H1 (cell line): ENCODE measurements around the gene STXBP6. TPM values are rescaled to one million over a fixed set of nuclear protein-coding genes. Genes with fewer than 3 reads are reported as not detected.

Experiments used
- CTCF ChIA-PET: fragments of 300-600 bp; sonication (Branson Sonifier 250); formaldehyde crosslinking; loops from one replicate; lab custom pipeline; 2021; ENCODE audit not compliant: partially characterized antibody; lab: Charles Lee
- POLR2A ChIA-PET: fragments of 300-600 bp; sonication (Branson Sonifier 250); formaldehyde crosslinking; loops from one replicate; lab custom pipeline; 2021; ENCODE audit warnings: inconsistent platforms; ENCODE audit not compliant: partially characterized antibody; lab: Charles Lee
- DNase-seq, 2 experiments: peaks; one replicate each; pipeline versions ENCODE4 v3.0.0 to v3.0.0-alpha.2; 2010 to 2022; ENCODE audit warnings: low spot score in 2 of 2, low read depth in 1 of 2, mixed read lengths in 1 of 2
- FAIRE-seq: peaks from 2 replicates; lab custom pipeline; 2011; peaks lifted over from hg19 to GRCh38; lab: Jason Lieb, UNC
- H2AFZ ChIP-seq: 2 replicates; pipeline ENCODE4 v1.8.1; 2012; ENCODE audit warnings: low read length, inconsistent platforms
- H2AK5ac ChIP-seq: 2 replicates; pipeline ENCODE4 v1.6.1; 2013; ENCODE audit warnings: low read depth, low read length
- H2BK120ac ChIP-seq: replicated peaks from 2 replicates; pipeline ENCODE3; 2013; ENCODE audit warnings: low read depth, low read length, inconsistent platforms
- H2BK12ac ChIP-seq: 2 replicates; pipeline ENCODE4 v1.6.1; 2013; ENCODE audit warnings: low read depth, low read length
- H2BK15ac ChIP-seq: 2 replicates; pipeline ENCODE4 v1.6.1; 2013; ENCODE audit warnings: low read length
- H2BK20ac ChIP-seq: 2 replicates; pipeline ENCODE4 v1.6.1; 2013; ENCODE audit warnings: low read length
- H2BK5ac ChIP-seq: 2 replicates; pipeline ENCODE4 v1.6.1; 2013; ENCODE audit warnings: low read depth, low read length
- H3K14ac ChIP-seq: 2 replicates; pipeline ENCODE4 v1.6.1; 2013; ENCODE audit warnings: inconsistent platforms; ENCODE audit not compliant: insufficient read length
- H3K18ac ChIP-seq: 2 replicates; pipeline ENCODE4 v1.6.1; 2013; ENCODE audit warnings: low read length; ENCODE audit errors: extremely low read depth
- H3K23ac ChIP-seq: 2 replicates; pipeline ENCODE4 v1.6.1; 2013; ENCODE audit warnings: inconsistent platforms; ENCODE audit not compliant: insufficient read length
- H3K23me2 ChIP-seq: 2 replicates; pipeline ENCODE4 v1.6.1; 2013; ENCODE audit warnings: low read depth, low read length
- H3K27ac ChIP-seq: 2 replicates; pipeline ENCODE4 v1.6.1; 2011; ENCODE audit warnings: low read depth, low read length, inconsistent platforms
- H3K27me3 ChIP-seq, 4 experiments: replicated peaks in 1 of 4; 1 replicate in 1 of 4; 2 replicates in 3 of 4; pipeline versions ENCODE4 v1.6.1 to v1.8.1; 2011 to 2013; ENCODE audit warnings: low read length in 3 of 4, mild to moderate bottlenecking in 3 of 4, inconsistent platforms in 2 of 4, mixed read lengths in 2 of 4, moderate library complexity in 1 of 4; ENCODE audit not compliant: control insufficient read depth in 3 of 4, insufficient read depth in 3 of 4; ENCODE audit errors: extremely low read depth in 1 of 4
- H3K36me3 ChIP-seq, 4 experiments: 2 replicates each; pipeline versions ENCODE4 v1.6.1 to v1.8.1; 2011 to 2013; ENCODE audit warnings: mild to moderate bottlenecking in 4 of 4, low read length in 3 of 4, moderate library complexity in 2 of 4, control low read depth in 1 of 4, inconsistent platforms in 1 of 4; ENCODE audit not compliant: insufficient read depth in 4 of 4, control insufficient read depth in 2 of 4
- H3K4ac ChIP-seq: replicated peaks from 2 replicates; pipeline ENCODE3; 2013; ENCODE audit warnings: low read length, low read depth, mixed read lengths, inconsistent platforms; ENCODE audit not compliant: insufficient read length
- H3K4me1 ChIP-seq, 4 experiments: replicated peaks in 1 of 4; 1 replicate in 1 of 4; 2 replicates in 3 of 4; pipeline versions ENCODE4 v1.6.1 to v1.8.1; 2011 to 2013; ENCODE audit warnings: low read length in 3 of 4, inconsistent platforms in 2 of 4, mixed read lengths in 1 of 4; ENCODE audit not compliant: insufficient read depth in 4 of 4, control insufficient read depth in 3 of 4
- H3K4me2 ChIP-seq, 2 experiments: 2 replicates each; pipeline versions ENCODE4 v1.6.1 to v1.8.1; 2011 to 2013; ENCODE audit warnings: low read depth in 2 of 2, low read length in 2 of 2, control low read depth in 1 of 2, inconsistent platforms in 1 of 2, mild to moderate bottlenecking in 1 of 2; ENCODE audit not compliant: insufficient read depth in 1 of 2
- H3K4me3 ChIP-seq, 4 experiments: fragments of 200-600, 300-600 bp in 1 of 4; sonication (generic), shearing (Covaris generic), sonication (Bioruptor Twin) in 1 of 4; 2 replicates each; pipeline versions ENCODE4 v1.5.1 to v1.8.1; 2011 to 2016; ENCODE audit warnings: low read length in 4 of 4, low read depth in 3 of 4, control low read depth in 2 of 4, inconsistent platforms in 2 of 4, mild to moderate bottlenecking in 2 of 4, mixed read lengths in 1 of 4, moderate library complexity in 1 of 4; ENCODE audit not compliant: insufficient read depth in 2 of 4; ENCODE audit errors: extremely low read depth in 1 of 4
- H3K56ac ChIP-seq: replicated peaks from 2 replicates; pipeline ENCODE3; 2013; ENCODE audit warnings: low read depth, mild to moderate bottlenecking, mixed read lengths, low read length, inconsistent platforms; ENCODE audit not compliant: insufficient read length
- H3K79me1 ChIP-seq: 2 replicates; pipeline ENCODE4 v1.6.1; 2013; ENCODE audit warnings: low read depth, low read length, control low read depth
- H3K79me2 ChIP-seq, 2 experiments: 2 replicates each; pipeline versions ENCODE4 v1.6.1 to v1.8.1; 2012 to 2013; ENCODE audit warnings: low read length in 2 of 2, mild to moderate bottlenecking in 2 of 2, inconsistent platforms in 1 of 2; ENCODE audit not compliant: insufficient read depth in 2 of 2, control insufficient read depth in 1 of 2
- H3K9ac ChIP-seq, 4 experiments: replicated peaks in 1 of 4; 1 replicate in 1 of 4; 2 replicates in 3 of 4; pipeline versions ENCODE4 v1.6.1 to v1.8.1; 2011 to 2013; ENCODE audit warnings: low read depth in 3 of 4, low read length in 3 of 4, control low read depth in 2 of 4, mild to moderate bottlenecking in 2 of 4, moderate library complexity in 2 of 4, inconsistent platforms in 1 of 4; ENCODE audit errors: extremely low read depth in 1 of 4
- H3K9me3 ChIP-seq, 2 experiments: 2 replicates each; pipeline versions ENCODE4 v1.6.1 to v1.8.1; 2012 to 2013; ENCODE audit warnings: mild to moderate bottlenecking in 2 of 2, moderate library complexity in 2 of 2, control low read depth in 1 of 2, inconsistent platforms in 1 of 2, low read depth in 1 of 2, low read length in 1 of 2, mixed read lengths in 1 of 2; ENCODE audit not compliant: insufficient read depth in 2 of 2
- H4K20me1 ChIP-seq, 2 experiments: replicated peaks in 1 of 2; 2 replicates each; pipeline versions ENCODE3 to v1.8.1; 2011 to 2013; ENCODE audit warnings: inconsistent platforms in 2 of 2, low read length in 2 of 2, mild to moderate bottlenecking in 1 of 2; ENCODE audit not compliant: insufficient read depth in 2 of 2, control insufficient read depth in 1 of 2
- H4K5ac ChIP-seq: 2 replicates; pipeline ENCODE4 v1.6.1; 2013; ENCODE audit warnings: low read length, low read depth, mixed read lengths, inconsistent platforms; ENCODE audit not compliant: insufficient read length
- H4K8ac ChIP-seq: 2 replicates; pipeline ENCODE4 v1.8.0; 2013; ENCODE audit warnings: mild to moderate bottlenecking, moderate library complexity, low read length, inconsistent platforms; ENCODE audit not compliant: insufficient read depth; ENCODE audit errors: extremely low read depth
- H4K91ac ChIP-seq: replicated peaks from 2 replicates; pipeline ENCODE3; 2013; ENCODE audit warnings: low read length, mixed read lengths, inconsistent platforms; ENCODE audit not compliant: insufficient read length
- CHD1 ChIP-seq: IDR thresholded peaks from 2 replicates; pipeline ENCODE4 v1.6.1; 2012; ENCODE audit warnings: low read depth, low read length, improper control_type of control experiment
- EP300 ChIP-seq, 2 experiments: IDR thresholded peaks; 1 replicate in 1 of 2; 2 replicates in 1 of 2; pipeline ENCODE4 v1.6.1; 2011 to 2012; ENCODE audit warnings: low read depth in 2 of 2, low read length in 2 of 2, mild to moderate bottlenecking in 2 of 2, borderline replicate concordance in 1 of 2, inconsistent platforms in 1 of 2, moderate library complexity in 1 of 2
- EZH2 ChIP-seq: fragments of 200-600 bp; sonication (generic); IDR thresholded peaks from 2 replicates; pipeline ENCODE4 v1.7.1; 2012; ENCODE audit warnings: low read depth, mild to moderate bottlenecking, moderate library complexity, low read length, inconsistent platforms; ENCODE audit not compliant: severe bottlenecking
- JUND ChIP-seq: IDR thresholded peaks from 2 replicates; pipeline ENCODE4 v1.6.1; 2011; ENCODE audit warnings: mild to moderate bottlenecking, improper control_type of control experiment, low read length
- POLR2A ChIP-seq, 2 experiments: IDR thresholded peaks; 1 replicate in 1 of 2; 2 replicates in 1 of 2; pipeline ENCODE4 v1.6.1; 2011; ENCODE audit warnings: low read depth in 2 of 2, low read length in 2 of 2, mild to moderate bottlenecking in 2 of 2; ENCODE audit errors: control extremely low read depth in 1 of 2
- RFX5 ChIP-seq: IDR thresholded peaks from 2 replicates; pipeline ENCODE4 v1.6.1; 2011; ENCODE audit warnings: low read depth, low read length, improper control_type of control experiment, borderline replicate concordance
- YY1 ChIP-seq: IDR thresholded peaks from 2 replicates; pipeline ENCODE4 v1.6.1; 2011; ENCODE audit warnings: low read depth, mild to moderate bottlenecking, low read length
- WGBS, 2 experiments: shearing (Covaris generic) in 1 of 2; methylation state at CpG; one replicate each; pipeline versions ENCODE4 v1.1.6 to v1.1.7; 2013 to 2015; ENCODE audit warnings: low lambda C conversion rate in 2 of 2, mixed read lengths in 2 of 2, inconsistent platforms in 1 of 2, low coverage in 1 of 2, missing lambda C conversion rate in 1 of 2; ENCODE audit not compliant: insufficient replicate concordance in 2 of 2, insufficient coverage in 1 of 2, insufficient read length in 1 of 2; ENCODE audit errors: extremely low coverage in 1 of 2, missing lambda C conversion rate in 1 of 2; 5-methylcytosine and 5-hydroxymethylcytosine counted together
- polyA plus RNA-seq, 7 experiments: library from polyadenylated mRNA; depleted of rRNA in 3 of 7; stranded (reverse) in 5 of 7; unstranded in 2 of 7; fragments of >200 nt in 5 of 7; fragments of 200-250 nt in 2 of 7; gene quantifications; 1 replicate in 5 of 7; 2 replicates in 1 of 7; 4 replicates in 1 of 7; pipeline versions ENCODE4 v1.2.1 to v1.2.3, GENCODE V29; 2011 to 2013; ENCODE audit warnings: missing spikeins in 2 of 7, mixed read lengths in 2 of 7
- total RNA-seq: library from RNA; stranded (reverse); fragmentation: NEBNext Ultra II Directional; extraction: Animal tissue kit (Norgen Biotek cat#: 25700); gene quantifications from 2 replicates; pipeline ENCODE4 v1.2.1, GENCODE V29; 2021
- TF ChIP-seq, protein P1 (sequence below): IDR thresholded peaks from 2 replicates; pipeline ENCODE4 v1.6.1; 2012; ENCODE audit warnings: inconsistent platforms

STXBP6 gene
- total and polyA plus RNA-seq, 2 of the 8 experiments (the other 6 are each of a cell fraction or from before 2014, with no cell fraction given): 9.4 to 18.1 TPM

- Histone ChIP-seq H4K8ac (no peak overlapping the region), H3K56ac (no peak overlapping the region), H4K5ac (no peak overlapping the region), H3K9ac (no peak overlapping the region), H2BK15ac (no peak overlapping the region), H3K9me3 (no peaks in the 10 kb centered on the region), H3K23me2 (no peaks in the 10 kb centered on the region), H2AK5ac (no peak overlapping the region), H2BK120ac (no peak overlapping the region), H3K79me1 (no peaks in the 10 kb centered on the region), H2BK5ac (no peak overlapping the region), H3K23ac (no peak overlapping the region), H3K27me3 (no peaks in the 10 kb centered on the region), H3K4ac (no peak overlapping the region), H4K20me1 (no peaks in the 10 kb centered on the region), H3K14ac (no peak overlapping the region), H4K91ac (no peak overlapping the region), H2AFZ (no peak overlapping the region), H3K36me3 (no peaks in the 10 kb centered on the region), H3K27ac (no peak overlapping the region), H3K79me2 (no peaks in the 10 kb centered on the region), H2BK12ac (no peak overlapping the region), H3K4me3 (no peak overlapping the region), H3K18ac (no peak overlapping the region), H3K4me2 (no peak overlapping the region), H3K4me1 (no peaks in the 10 kb centered on the region), H2BK20ac (no peak overlapping the region)
- TF ChIP-seq EP300 (IDR thresholded peaks at IDR 0.05; ENCODE audit: borderline replicate concordance in 1 of 2, low read depth in 2 of 2, low read length in 2 of 2) (no peak), EZH2 (no peak), YY1 (no peak), RFX5 (no peak), JUND (no peak), CHD1 (no peak), POLR2A (IDR thresholded peaks at IDR 0.05; ENCODE audit: control extremely low read depth in 1 of 2, low read depth in 2 of 2, low read length in 2 of 2) (no peak)
- TF ChIP-seq, protein P1, sequence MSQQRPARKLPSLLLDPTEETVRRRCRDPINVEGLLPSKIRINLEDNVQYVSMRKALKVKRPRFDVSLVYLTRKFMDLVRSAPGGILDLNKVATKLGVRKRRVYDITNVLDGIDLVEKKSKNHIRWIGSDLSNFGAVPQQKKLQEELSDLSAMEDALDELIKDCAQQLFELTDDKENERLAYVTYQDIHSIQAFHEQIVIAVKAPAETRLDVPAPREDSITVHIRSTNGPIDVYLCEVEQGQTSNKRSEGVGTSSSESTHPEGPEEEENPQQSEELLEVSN: no peak
- ChIA-PET CTCF (interaction anchor here (0.6 to 1.7 kb wide), 2 partner anchors 9 to 10 kb away, joined by 3 to 4 read pairs; no protein-coding TSS in a partner anchor), POLR2A (no interaction called here)
- DNase-seq: no peak
- WGBS, 2 experiments: 76% methylated on average over 2 of the region's 2 CpGs; no CpG with 5 or more reads in 1 of the 2 experiments
- FAIRE-seq: no peak
Observed at GRCh38 chr14:24974591-24975374, 75.2 kb downstream of the STXBP6 start.
